Measurements from ENCODE around the gene RNF26. TPM values are rescaled to one million over a fixed set of nuclear protein-coding genes. Genes with fewer than 3 reads are reported as not detected.

Gene RNF26
- total and polyA plus RNA-seq, 2 donors (not counting 1 experiment from before 2014, with no cell fraction given), result 7.1 to 22.9 TPM

DNA sequence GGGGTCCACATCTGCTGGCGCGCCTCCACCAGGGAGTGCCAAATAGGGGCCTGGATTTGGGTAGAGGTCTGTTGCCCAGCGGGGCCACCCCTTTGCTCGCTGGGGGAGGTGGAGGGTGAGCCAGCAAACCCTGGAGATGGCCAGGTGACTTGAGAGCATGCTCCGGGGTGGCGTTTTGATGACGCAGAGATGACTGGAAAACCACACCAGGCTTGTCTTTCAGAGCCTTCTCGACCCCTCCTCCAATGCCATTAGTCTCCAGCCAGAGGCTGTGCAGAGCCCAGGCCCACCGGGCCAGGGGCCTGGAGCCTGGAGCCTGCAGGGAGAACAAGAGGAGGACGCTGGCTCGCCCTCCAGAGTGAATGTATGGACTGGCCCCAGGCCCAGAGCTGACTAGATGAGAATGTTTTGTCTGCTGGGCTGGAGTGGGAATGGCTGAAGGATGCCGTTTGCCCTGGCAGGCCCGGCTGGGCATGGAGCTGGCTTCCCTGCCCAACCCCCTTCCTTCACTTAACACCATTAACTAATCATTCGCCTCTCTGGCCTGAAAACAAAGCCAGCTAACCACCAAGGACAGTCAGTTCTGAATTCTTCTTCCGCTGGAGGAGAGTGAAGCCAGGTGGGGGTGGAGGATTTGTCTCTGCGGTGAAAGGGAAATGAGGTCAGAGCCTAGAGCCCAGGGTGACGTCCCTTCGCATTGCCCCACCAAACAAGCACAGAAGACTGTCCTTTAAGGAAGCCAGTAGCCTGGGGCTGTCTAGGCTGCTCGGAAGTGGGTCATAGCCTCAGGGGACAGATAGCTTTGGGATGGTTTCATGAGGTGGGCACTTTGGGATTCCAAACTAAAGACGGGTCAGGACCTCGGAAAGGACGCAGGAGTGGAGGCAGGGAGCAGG is 15.8 kb upstream of the RNF26 start:
- peaks cover 27% of the 10 kb centered on the region for H3K4me1 ChIP-seq (ENCODE audit: control insufficient read depth, extremely low read depth, insufficient read depth, low read length)
- no peaks in the 10 kb centered on the region for H3K9me3 ChIP-seq (ENCODE audit: control insufficient read depth, insufficient read depth, low read depth, low read length)
- peak overlapping the region; percentile 13 for H2AFZ ChIP-seq (ENCODE audit: low read length)
- peak; percentile 62 to 81 for DNase-seq (ENCODE audit: low read depth in 2 of 2)
- no peak overlapping the region for H3K4me3 ChIP-seq (replicated peaks in 1 of 4; ENCODE audit: control extremely low read depth in 1 of 4, insufficient read depth in 1 of 4, low read depth in 3 of 4, low read length in 4 of 4)
- peaks cover 8% of the 10 kb centered on the region for H3K27me3 ChIP-seq (ENCODE audit: control insufficient read depth, insufficient read depth, low read length)
- no peak overlapping the region for H3K9ac ChIP-seq (ENCODE audit: insufficient read depth, low read length)
- no peaks in the 10 kb centered on the region for H3K79me2 ChIP-seq (ENCODE audit: control insufficient read depth, insufficient read depth, low read length)
- TF ChIP-seq, protein P1, sequence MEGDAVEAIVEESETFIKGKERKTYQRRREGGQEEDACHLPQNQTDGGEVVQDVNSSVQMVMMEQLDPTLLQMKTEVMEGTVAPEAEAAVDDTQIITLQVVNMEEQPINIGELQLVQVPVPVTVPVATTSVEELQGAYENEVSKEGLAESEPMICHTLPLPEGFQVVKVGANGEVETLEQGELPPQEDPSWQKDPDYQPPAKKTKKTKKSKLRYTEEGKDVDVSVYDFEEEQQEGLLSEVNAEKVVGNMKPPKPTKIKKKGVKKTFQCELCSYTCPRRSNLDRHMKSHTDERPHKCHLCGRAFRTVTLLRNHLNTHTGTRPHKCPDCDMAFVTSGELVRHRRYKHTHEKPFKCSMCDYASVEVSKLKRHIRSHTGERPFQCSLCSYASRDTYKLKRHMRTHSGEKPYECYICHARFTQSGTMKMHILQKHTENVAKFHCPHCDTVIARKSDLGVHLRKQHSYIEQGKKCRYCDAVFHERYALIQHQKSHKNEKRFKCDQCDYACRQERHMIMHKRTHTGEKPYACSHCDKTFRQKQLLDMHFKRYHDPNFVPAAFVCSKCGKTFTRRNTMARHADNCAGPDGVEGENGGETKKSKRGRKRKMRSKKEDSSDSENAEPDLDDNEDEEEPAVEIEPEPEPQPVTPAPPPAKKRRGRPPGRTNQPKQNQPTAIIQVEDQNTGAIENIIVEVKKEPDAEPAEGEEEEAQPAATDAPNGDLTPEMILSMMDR (conservative IDR thresholded peaks at IDR 0.05 in 1 of 2, IDR thresholded peaks at IDR 0.05 in 1 of 2; ENCODE audit: low read depth in 1 of 2, low read length in 2 of 2), result no peak
- no peak for TF ChIP-seq EZH2 (IDR thresholded peaks at IDR 0.05; ENCODE audit: low read length, missing control alignments)
- H4K20me1 ChIP-seq (ENCODE audit: control insufficient read depth, extremely low read depth, insufficient read depth, low read length), result no peaks in the 10 kb centered on the region
- no peaks in the 10 kb centered on the region for H3K36me3 ChIP-seq (ENCODE audit: control insufficient read depth, insufficient read depth, low read length)
- H3K4me2 ChIP-seq (ENCODE audit: extremely low read depth, insufficient read depth, low read length), result no peak overlapping the region
- H3K27ac ChIP-seq (ENCODE audit: insufficient read depth, low read length), result peak overlapping the region; percentile 7

DNA sequence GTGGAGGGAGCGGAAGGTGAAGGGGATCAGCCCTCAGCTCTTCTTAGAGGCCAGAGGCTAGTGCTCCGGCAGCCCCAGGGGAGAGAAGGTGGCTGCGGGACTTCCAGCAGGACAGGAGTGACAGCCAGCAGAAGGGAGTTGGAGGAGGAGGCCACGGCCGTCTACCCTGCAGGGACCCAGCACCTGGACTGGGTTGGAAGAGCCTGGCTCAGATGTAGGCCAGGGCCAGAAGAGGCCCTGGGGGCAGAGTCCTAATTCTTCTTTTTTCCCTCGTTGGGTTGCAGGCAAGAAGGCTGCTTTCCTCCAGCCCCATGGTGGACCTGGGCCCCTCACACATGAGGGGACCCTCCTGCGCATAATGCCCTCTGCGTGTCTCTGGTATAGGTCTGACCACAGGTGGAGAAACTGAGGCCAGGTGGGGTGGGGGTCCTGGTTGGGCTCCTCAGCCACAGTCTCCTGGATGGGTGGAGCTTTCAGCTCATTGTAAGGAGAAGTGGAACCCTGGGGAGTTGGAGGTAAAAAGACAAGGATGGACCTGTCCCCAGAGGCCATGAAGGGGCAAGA is 15.1 kb upstream of the RNF26 start:
- no peaks in the 10 kb centered on the region for H3K9me3 ChIP-seq (ENCODE audit: control insufficient read depth, insufficient read depth, low read depth, low read length)
- H4K20me1 ChIP-seq (ENCODE audit: control insufficient read depth, extremely low read depth, insufficient read depth, low read length), result no peaks in the 10 kb centered on the region
- peaks cover 8% of the 10 kb centered on the region for H3K27me3 ChIP-seq (ENCODE audit: control insufficient read depth, insufficient read depth, low read length)
- no peak overlapping the region for H3K4me2 ChIP-seq (ENCODE audit: extremely low read depth, insufficient read depth, low read length)
- H2AFZ ChIP-seq (ENCODE audit: low read length), result no peak overlapping the region
- no peaks in the 10 kb centered on the region for H3K36me3 ChIP-seq (ENCODE audit: control insufficient read depth, insufficient read depth, low read length)
- H3K4me3 ChIP-seq (replicated peaks in 1 of 4; ENCODE audit: control extremely low read depth in 1 of 4, insufficient read depth in 1 of 4, low read depth in 3 of 4, low read length in 4 of 4), result no peak overlapping the region
- no peak for DNase-seq (ENCODE audit: low read depth in 2 of 2)
- no peaks in the 10 kb centered on the region for H3K79me2 ChIP-seq (ENCODE audit: control insufficient read depth, insufficient read depth, low read length)
- H3K27ac ChIP-seq (ENCODE audit: insufficient read depth, low read length), result peak overlapping the region; percentile 9
- no peak for TF ChIP-seq EZH2 (IDR thresholded peaks at IDR 0.05; ENCODE audit: low read length, missing control alignments)
- TF ChIP-seq, protein P1 (conservative IDR thresholded peaks at IDR 0.05 in 1 of 2, IDR thresholded peaks at IDR 0.05 in 1 of 2; ENCODE audit: low read depth in 1 of 2, low read length in 2 of 2), result no peak
- H3K4me1 ChIP-seq (ENCODE audit: control insufficient read depth, extremely low read depth, insufficient read depth, low read length), result peaks cover 27% of the 10 kb centered on the region
- no peak overlapping the region for H3K9ac ChIP-seq (ENCODE audit: insufficient read depth, low read length)

DNA sequence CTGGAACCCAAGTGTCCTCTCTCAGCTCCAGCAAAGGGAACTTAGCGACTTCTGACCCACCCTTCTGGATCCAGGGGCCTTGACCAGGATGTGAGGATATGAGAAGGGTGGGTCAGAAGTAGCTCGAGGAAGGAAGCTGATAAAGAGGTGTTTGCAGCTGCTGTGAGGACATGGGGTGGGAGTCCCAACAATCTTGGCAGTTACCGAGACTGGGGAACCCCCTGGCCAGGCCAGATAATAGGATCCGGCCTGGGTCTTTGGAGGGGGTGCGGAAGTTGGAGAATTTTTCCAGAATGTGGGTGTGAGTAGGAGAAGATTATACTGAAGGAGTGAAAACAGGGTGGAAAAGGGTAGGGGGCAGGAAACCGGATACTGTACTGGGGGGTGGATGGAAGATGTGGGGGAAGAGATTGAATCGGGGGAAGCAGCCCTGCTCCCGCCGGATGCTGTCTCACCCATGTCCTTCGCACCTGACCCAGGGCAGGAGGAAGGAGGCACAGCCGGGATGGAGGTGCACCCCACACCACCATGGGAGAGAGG is 14.6 kb upstream of the RNF26 start:
- no peak for TF ChIP-seq EZH2 (IDR thresholded peaks at IDR 0.05; ENCODE audit: low read length, missing control alignments)
- TF ChIP-seq, protein P1 (conservative IDR thresholded peaks at IDR 0.05 in 1 of 2, IDR thresholded peaks at IDR 0.05 in 1 of 2; ENCODE audit: low read depth in 1 of 2, low read length in 2 of 2), result no peak
- H4K20me1 ChIP-seq (ENCODE audit: control insufficient read depth, extremely low read depth, insufficient read depth, low read length), result no peaks in the 10 kb centered on the region
- peaks cover 27% of the 10 kb centered on the region for H3K4me1 ChIP-seq (ENCODE audit: control insufficient read depth, extremely low read depth, insufficient read depth, low read length)
- no peak for DNase-seq (ENCODE audit: low read depth in 2 of 2)
- H2AFZ ChIP-seq (ENCODE audit: low read length), result no peak overlapping the region
- H3K79me2 ChIP-seq (ENCODE audit: control insufficient read depth, insufficient read depth, low read length), result no peaks in the 10 kb centered on the region
- H3K4me2 ChIP-seq (ENCODE audit: extremely low read depth, insufficient read depth, low read length), result no peak overlapping the region
- H3K27ac ChIP-seq (ENCODE audit: insufficient read depth, low read length), result peak overlapping the region; percentile 9
- no peaks in the 10 kb centered on the region for H3K9me3 ChIP-seq (ENCODE audit: control insufficient read depth, insufficient read depth, low read depth, low read length)
- H3K4me3 ChIP-seq (replicated peaks in 1 of 4; ENCODE audit: control extremely low read depth in 1 of 4, insufficient read depth in 1 of 4, low read depth in 3 of 4, low read length in 4 of 4), result no peak overlapping the region
- H3K9ac ChIP-seq (ENCODE audit: insufficient read depth, low read length), result no peak overlapping the region
- H3K27me3 ChIP-seq (ENCODE audit: control insufficient read depth, insufficient read depth, low read length), result peaks cover 8% of the 10 kb centered on the region
- no peaks in the 10 kb centered on the region for H3K36me3 ChIP-seq (ENCODE audit: control insufficient read depth, insufficient read depth, low read length)

Data from fibroblast of lung (primary cell).